ENCODE results near the gene SCN1B.

Gene SCN1B

DNA sequence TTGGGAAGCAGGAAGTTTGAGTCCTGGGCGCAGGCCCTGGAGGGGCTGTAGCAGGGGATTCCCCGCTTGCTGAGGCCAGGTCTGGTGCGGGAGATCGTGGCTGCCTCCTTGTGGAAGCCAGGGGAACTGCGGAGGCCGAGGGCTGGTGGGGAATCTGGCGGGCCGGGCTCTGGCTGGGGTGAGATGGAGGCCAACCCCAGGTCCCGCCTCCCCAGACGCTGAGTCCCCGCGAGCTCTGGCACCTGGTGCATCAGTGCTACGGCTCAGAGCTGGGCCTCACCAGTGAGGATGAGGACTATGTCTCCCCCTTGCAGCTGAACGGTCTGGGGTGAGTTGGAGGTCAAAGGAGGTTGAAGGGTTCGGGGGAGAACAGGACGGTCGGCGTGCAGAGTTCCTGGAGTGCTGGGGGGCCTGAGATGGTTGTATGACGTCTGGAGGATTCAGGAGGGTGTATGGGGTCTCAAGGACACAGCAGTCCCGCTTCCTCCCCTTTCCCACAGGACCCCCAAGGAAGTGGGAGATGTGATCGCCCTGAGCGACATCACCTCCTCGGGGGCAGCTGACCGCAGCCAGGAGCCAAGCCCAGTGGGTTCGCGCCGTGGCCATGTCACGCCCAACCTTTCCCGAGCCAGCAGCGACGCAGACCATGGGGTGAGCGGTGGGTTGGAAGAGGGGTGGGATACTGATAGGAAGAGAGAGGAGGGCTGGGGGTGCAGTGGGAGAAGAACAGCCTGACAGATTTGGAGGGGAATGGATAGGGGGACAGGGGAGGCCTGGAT is 17.0 kb upstream of the SCN1B start (continued):
- no peak for TF ChIP-seq GLI2 (tag by site-specific recombination; IDR thresholded peaks at IDR 0.05; ENCODE audit: borderline replicate concordance, low read depth)
- TF ChIP-seq, protein P1, sequence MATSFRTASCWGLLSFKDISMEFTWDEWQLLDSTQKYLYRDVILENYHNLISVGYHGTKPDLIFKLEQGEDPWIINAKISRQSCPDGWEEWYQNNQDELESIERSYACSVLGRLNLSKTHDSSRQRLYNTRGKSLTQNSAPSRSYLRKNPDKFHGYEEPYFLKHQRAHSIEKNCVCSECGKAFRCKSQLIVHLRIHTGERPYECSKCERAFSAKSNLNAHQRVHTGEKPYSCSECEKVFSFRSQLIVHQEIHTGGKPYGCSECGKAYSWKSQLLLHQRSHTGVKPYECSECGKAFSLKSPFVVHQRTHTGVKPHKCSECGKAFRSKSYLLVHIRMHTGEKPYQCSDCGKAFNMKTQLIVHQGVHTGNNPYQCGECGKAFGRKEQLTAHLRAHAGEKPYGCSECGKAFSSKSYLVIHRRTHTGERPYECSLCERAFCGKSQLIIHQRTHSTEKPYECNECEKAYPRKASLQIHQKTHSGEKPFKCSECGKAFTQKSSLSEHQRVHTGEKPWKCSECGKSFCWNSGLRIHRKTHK (tag by site-specific recombination; IDR thresholded peaks at IDR 0.05): no peak
- TF ChIP-seq, protein P2, sequence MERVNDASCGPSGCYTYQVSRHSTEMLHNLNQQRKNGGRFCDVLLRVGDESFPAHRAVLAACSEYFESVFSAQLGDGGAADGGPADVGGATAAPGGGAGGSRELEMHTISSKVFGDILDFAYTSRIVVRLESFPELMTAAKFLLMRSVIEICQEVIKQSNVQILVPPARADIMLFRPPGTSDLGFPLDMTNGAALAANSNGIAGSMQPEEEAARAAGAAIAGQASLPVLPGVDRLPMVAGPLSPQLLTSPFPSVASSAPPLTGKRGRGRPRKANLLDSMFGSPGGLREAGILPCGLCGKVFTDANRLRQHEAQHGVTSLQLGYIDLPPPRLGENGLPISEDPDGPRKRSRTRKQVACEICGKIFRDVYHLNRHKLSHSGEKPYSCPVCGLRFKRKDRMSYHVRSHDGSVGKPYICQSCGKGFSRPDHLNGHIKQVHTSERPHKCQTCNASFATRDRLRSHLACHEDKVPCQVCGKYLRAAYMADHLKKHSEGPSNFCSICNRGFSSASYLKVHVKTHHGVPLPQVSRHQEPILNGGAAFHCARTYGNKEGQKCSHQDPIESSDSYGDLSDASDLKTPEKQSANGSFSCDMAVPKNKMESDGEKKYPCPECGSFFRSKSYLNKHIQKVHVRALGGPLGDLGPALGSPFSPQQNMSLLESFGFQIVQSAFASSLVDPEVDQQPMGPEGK (tag by site-specific recombination; IDR thresholded peaks at IDR 0.05): 0 out of 2 replicates have a peak, but pooled peaks have one; percentile 33
- no peak for TF ChIP-seq EGR2 (tag by site-specific recombination; IDR thresholded peaks at IDR 0.05; ENCODE audit: low read depth)
- no peak for TF ChIP-seq ZBTB17 (tag by site-specific recombination; IDR thresholded peaks at IDR 0.05)
- TF ChIP-seq ZNF777 (tag by site-specific recombination; IDR thresholded peaks at IDR 0.05; ENCODE audit: borderline replicate concordance): no peak
- no peak for TF ChIP-seq ZNF140 (tag by site-specific recombination; IDR thresholded peaks at IDR 0.05)
- no peak for TF ChIP-seq ZNF510 (tag by site-specific recombination; IDR thresholded peaks at IDR 0.05; ENCODE audit: insufficient replicate concordance)
- no peak for TF ChIP-seq ZNF558 (tag by site-specific recombination; IDR thresholded peaks at IDR 0.05)
- no peak for TF ChIP-seq ZBTB7A (tag by site-specific recombination; IDR thresholded peaks at IDR 0.05; ENCODE audit: low read depth)
- TF ChIP-seq ZBTB20 (tag by site-specific recombination; IDR thresholded peaks at IDR 0.05): 0 out of 2 replicates have a peak, but pooled peaks have one; percentile 28
- peak; percentile 28; the same call in 1 of the 2 replicates for TF ChIP-seq ZNF600 (tag by site-specific recombination; IDR thresholded peaks at IDR 0.05)
- TF ChIP-seq, protein P3, sequence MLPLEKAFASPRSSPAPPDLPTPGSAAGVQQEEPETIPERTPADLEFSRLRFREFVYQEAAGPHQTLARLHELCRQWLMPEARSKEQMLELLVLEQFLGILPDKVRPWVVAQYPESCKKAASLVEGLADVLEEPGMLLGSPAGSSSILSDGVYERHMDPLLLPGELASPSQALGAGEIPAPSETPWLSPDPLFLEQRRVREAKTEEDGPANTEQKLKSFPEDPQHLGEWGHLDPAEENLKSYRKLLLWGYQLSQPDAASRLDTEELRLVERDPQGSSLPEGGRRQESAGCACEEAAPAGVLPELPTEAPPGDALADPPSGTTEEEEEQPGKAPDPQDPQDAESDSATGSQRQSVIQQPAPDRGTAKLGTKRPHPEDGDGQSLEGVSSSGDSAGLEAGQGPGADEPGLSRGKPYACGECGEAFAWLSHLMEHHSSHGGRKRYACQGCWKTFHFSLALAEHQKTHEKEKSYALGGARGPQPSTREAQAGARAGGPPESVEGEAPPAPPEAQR (tag by site-specific recombination; IDR thresholded peaks at IDR 0.05): no peak
- no peak for TF ChIP-seq ZNF274 (IDR thresholded peaks at IDR 0.05; ENCODE audit: low read length)
- TF ChIP-seq ZNF274 (tag by site-specific recombination; IDR thresholded peaks at IDR 0.05; ENCODE audit: borderline replicate concordance): no peak
- no peak for TF ChIP-seq ZNF366 (tag by site-specific recombination; conservative IDR thresholded peaks at IDR 0.05)
- TF ChIP-seq ZNF175 (tag by site-specific recombination; IDR thresholded peaks at IDR 0.05): no peak
- no peak for TF ChIP-seq ZNF133 (tag by site-specific recombination; IDR thresholded peaks at IDR 0.05)
- peak; percentile 72; the same call in 1 of the 2 replicates for TF ChIP-seq ZNF785 (tag by site-specific recombination; IDR thresholded peaks at IDR 0.05)
- TF ChIP-seq CTCF (tag by site-specific recombination; IDR thresholded peaks at IDR 0.05): peak; percentile 93
- no peak for TF ChIP-seq ZIC2 (tag by site-specific recombination; IDR thresholded peaks at IDR 0.05)
- no peak for TF ChIP-seq ZNF10 (tag by site-specific recombination; IDR thresholded peaks at IDR 0.05)
- 0 out of 2 replicates have a peak, but pooled peaks have one; percentile 6 for TF ChIP-seq REPIN1 (tag by site-specific recombination; IDR thresholded peaks at IDR 0.05; ENCODE audit: low read depth)
- no peak for TF ChIP-seq OVOL3 (tag by site-specific recombination; IDR thresholded peaks at IDR 0.05)
- TF ChIP-seq ZNF341 (tag by site-specific recombination; IDR thresholded peaks at IDR 0.05; ENCODE audit: low read depth): no peak
- no peak for TF ChIP-seq SALL2 (tag by site-specific recombination; IDR thresholded peaks at IDR 0.05; ENCODE audit: borderline replicate concordance)
- no peak for TF ChIP-seq ZXDB (tag by site-specific recombination; IDR thresholded peaks at IDR 0.05)
- no peak for TF ChIP-seq ZNF658 (tag by site-specific recombination; IDR thresholded peaks at IDR 0.05)
- TF ChIP-seq KLF16 (tag by site-specific recombination; IDR thresholded peaks at IDR 0.05): no peak
- no peak for TF ChIP-seq ZNF76 (tag by site-specific recombination; IDR thresholded peaks at IDR 0.05; ENCODE audit: borderline replicate concordance, low read depth)
- TF ChIP-seq ZFP41 (tag by site-specific recombination; IDR thresholded peaks at IDR 0.05; ENCODE audit: borderline replicate concordance): no peak
- no peak for TF ChIP-seq ZNF664 (tag by site-specific recombination; IDR thresholded peaks at IDR 0.05)
- no peak for TF ChIP-seq KLF8 (tag by site-specific recombination; IDR thresholded peaks at IDR 0.05)
- TF ChIP-seq ZNF239 (tag by site-specific recombination; IDR thresholded peaks at IDR 0.05): no peak
- no peak for TF ChIP-seq ZNF501 (tag by site-specific recombination; IDR thresholded peaks at IDR 0.05)
- no peak for TF ChIP-seq ZFP37 (tag by site-specific recombination; IDR thresholded peaks at IDR 0.05)

All from HEK293 (cell line).